ENCODE data around the gene ABCB11. TPM values are rescaled to one million over a fixed set of nuclear protein-coding genes. Genes with fewer than 3 reads are reported as not detected.

Gene ABCB11
- total and polyA plus RNA-seq, 9 of the 15 experiments (the other 6 are each of a cell fraction or from before 2014, with no cell fraction given): 0.04 to 0.51 (median 0.10) TPM; not detected in 1

DNA sequence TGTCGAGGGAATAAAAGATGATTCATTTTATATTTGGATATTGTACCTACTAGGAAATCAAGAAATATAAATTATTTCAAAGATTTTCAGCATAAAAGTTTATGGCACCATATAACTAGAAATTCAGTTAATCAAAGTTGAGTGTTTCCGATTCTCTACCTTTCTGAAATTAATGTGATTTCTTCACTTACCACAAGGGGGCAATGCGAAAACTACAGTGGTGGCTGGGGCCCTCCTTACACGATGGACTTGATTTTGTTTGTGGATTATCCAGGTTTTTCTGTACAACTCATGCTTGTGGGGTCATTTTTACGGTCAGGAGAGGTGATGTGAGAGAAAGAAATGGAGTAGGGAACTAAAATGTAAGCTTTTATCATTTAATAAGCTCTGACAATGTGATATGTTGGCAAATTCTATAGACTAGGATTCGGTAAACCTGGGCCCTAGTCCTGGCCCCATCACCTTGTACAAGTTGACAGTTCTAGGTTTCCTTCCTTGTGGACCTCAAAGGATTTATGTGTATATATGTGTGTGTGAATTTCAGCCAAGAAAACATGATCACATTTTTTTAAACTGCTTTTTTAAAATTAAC is 82.4 kb downstream of the ABCB11 start (continued):
- TF ChIP-seq, protein P1, sequence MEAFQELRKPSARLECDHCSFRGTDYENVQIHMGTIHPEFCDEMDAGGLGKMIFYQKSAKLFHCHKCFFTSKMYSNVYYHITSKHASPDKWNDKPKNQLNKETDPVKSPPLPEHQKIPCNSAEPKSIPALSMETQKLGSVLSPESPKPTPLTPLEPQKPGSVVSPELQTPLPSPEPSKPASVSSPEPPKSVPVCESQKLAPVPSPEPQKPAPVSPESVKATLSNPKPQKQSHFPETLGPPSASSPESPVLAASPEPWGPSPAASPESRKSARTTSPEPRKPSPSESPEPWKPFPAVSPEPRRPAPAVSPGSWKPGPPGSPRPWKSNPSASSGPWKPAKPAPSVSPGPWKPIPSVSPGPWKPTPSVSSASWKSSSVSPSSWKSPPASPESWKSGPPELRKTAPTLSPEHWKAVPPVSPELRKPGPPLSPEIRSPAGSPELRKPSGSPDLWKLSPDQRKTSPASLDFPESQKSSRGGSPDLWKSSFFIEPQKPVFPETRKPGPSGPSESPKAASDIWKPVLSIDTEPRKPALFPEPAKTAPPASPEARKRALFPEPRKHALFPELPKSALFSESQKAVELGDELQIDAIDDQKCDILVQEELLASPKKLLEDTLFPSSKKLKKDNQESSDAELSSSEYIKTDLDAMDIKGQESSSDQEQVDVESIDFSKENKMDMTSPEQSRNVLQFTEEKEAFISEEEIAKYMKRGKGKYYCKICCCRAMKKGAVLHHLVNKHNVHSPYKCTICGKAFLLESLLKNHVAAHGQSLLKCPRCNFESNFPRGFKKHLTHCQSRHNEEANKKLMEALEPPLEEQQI (IDR thresholded peaks at IDR 0.05): peak; percentile 30; the same call in 1 of the 2 replicates
- TF ChIP-seq, protein P2, sequence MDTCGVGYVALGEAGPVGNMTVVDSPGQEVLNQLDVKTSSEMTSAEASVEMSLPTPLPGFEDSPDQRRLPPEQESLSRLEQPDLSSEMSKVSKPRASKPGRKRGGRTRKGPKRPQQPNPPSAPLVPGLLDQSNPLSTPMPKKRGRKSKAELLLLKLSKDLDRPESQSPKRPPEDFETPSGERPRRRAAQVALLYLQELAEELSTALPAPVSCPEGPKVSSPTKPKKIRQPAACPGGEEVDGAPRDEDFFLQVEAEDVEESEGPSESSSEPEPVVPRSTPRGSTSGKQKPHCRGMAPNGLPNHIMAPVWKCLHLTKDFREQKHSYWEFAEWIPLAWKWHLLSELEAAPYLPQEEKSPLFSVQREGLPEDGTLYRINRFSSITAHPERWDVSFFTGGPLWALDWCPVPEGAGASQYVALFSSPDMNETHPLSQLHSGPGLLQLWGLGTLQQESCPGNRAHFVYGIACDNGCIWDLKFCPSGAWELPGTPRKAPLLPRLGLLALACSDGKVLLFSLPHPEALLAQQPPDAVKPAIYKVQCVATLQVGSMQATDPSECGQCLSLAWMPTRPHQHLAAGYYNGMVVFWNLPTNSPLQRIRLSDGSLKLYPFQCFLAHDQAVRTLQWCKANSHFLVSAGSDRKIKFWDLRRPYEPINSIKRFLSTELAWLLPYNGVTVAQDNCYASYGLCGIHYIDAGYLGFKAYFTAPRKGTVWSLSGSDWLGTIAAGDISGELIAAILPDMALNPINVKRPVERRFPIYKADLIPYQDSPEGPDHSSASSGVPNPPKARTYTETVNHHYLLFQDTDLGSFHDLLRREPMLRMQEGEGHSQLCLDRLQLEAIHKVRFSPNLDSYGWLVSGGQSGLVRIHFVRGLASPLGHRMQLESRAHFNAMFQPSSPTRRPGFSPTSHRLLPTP (IDR thresholded peaks at IDR 0.05; ENCODE audit: borderline replicate concordance, extremely low read depth, insufficient read length): no peak
- TF ChIP-seq ZNF507 (tag; conservative IDR thresholded peaks at IDR 0.05) (peak; percentile 39; the same call in 1 of the 2 replicates), GATA2 (CRISPR knock-in tag; IDR thresholded peaks at IDR 0.05) (0 out of 2 replicates have a peak, but pooled peaks have one; percentile 11), ZKSCAN3 (CRISPR knock-in tag; IDR thresholded peaks at IDR 0.05) (no peak), TRIM28 (IDR thresholded peaks at IDR 0.05) (no peak), JUND (IDR thresholded peaks at IDR 0.05; ENCODE audit: borderline replicate concordance, low read depth, low read length) (no peak), JUND (tag; IDR thresholded peaks at IDR 0.05; ENCODE audit: borderline replicate concordance, low read depth, low read length) (no peak), ZNF551 (CRISPR knock-in tag; IDR thresholded peaks at IDR 0.05) (no peak), FOXK2 (conservative IDR thresholded peaks at IDR 0.05 in 1 of 2, IDR thresholded peaks at IDR 0.05 in 1 of 2; ENCODE audit: low read depth in 2 of 2) (no peak), NUFIP1 (IDR thresholded peaks at IDR 0.05; ENCODE audit: partially characterized antibody) (no peak), ZNF347 (CRISPR knock-in tag; IDR thresholded peaks at IDR 0.05; ENCODE audit: low read depth) (no peak), MCM5 (IDR thresholded peaks at IDR 0.05; ENCODE audit: low read depth) (no peak)
- TF ChIP-seq, protein P3, sequence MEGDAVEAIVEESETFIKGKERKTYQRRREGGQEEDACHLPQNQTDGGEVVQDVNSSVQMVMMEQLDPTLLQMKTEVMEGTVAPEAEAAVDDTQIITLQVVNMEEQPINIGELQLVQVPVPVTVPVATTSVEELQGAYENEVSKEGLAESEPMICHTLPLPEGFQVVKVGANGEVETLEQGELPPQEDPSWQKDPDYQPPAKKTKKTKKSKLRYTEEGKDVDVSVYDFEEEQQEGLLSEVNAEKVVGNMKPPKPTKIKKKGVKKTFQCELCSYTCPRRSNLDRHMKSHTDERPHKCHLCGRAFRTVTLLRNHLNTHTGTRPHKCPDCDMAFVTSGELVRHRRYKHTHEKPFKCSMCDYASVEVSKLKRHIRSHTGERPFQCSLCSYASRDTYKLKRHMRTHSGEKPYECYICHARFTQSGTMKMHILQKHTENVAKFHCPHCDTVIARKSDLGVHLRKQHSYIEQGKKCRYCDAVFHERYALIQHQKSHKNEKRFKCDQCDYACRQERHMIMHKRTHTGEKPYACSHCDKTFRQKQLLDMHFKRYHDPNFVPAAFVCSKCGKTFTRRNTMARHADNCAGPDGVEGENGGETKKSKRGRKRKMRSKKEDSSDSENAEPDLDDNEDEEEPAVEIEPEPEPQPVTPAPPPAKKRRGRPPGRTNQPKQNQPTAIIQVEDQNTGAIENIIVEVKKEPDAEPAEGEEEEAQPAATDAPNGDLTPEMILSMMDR (IDR thresholded peaks at IDR 0.05 in 2 of 3, conservative IDR thresholded peaks at IDR 0.05 in 1 of 3; ENCODE audit: insufficient read depth in 2 of 3, low read depth in 1 of 3, low read length in 3 of 3): peak; percentile 54 to 68 (median 67)
- TF ChIP-seq, protein P4, sequence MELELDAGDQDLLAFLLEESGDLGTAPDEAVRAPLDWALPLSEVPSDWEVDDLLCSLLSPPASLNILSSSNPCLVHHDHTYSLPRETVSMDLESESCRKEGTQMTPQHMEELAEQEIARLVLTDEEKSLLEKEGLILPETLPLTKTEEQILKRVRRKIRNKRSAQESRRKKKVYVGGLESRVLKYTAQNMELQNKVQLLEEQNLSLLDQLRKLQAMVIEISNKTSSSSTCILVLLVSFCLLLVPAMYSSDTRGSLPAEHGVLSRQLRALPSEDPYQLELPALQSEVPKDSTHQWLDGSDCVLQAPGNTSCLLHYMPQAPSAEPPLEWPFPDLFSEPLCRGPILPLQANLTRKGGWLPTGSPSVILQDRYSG (tag; conservative IDR thresholded peaks at IDR 0.05; ENCODE audit: low read depth): no peak
